ENCODE measurements around the gene BMP3. TPM values are rescaled to one million over a fixed set of nuclear protein-coding genes. Genes with fewer than 3 reads are reported as not detected.

Gene BMP3
- total RNA-seq, 1 donor from 2014 or later, result not detected

GRCh38 chr4:81021142-81021944 is 9.2 kb upstream of the BMP3 start:
- Mint-ChIP-seq H3K4me1 (ENCODE audit: unreplicated experiment) (no peaks in the 10 kb centered on the region), H3K27ac (ENCODE audit: unreplicated experiment) (no peak overlapping the region), H3K9me3 (ENCODE audit: unreplicated experiment) (no peaks in the 10 kb centered on the region), H3K27me3 (ENCODE audit: unreplicated experiment) (no peaks in the 10 kb centered on the region), H3K4me3 (ENCODE audit: unreplicated experiment) (no peak overlapping the region), H3K36me3 (ENCODE audit: low read depth, unreplicated experiment) (no peaks in the 10 kb centered on the region)
- no peak for TF ChIP-seq CTCF (IDR thresholded peaks at IDR 0.05; ENCODE audit: unreplicated experiment)
- no peak for DNase-seq (ENCODE audit: low spot score)

GRCh38 chr4:81021981-81022380 is 8.5 kb upstream of the BMP3 start:
- H3K27ac Mint-ChIP-seq (ENCODE audit: unreplicated experiment), result no peak overlapping the region
- no peak for TF ChIP-seq CTCF (IDR thresholded peaks at IDR 0.05; ENCODE audit: unreplicated experiment)
- H3K36me3 Mint-ChIP-seq (ENCODE audit: low read depth, unreplicated experiment), result no peaks in the 10 kb centered on the region
- no peaks in the 10 kb centered on the region for H3K27me3 Mint-ChIP-seq (ENCODE audit: unreplicated experiment)
- no peaks in the 10 kb centered on the region for H3K9me3 Mint-ChIP-seq (ENCODE audit: unreplicated experiment)
- no peaks in the 10 kb centered on the region for H3K4me1 Mint-ChIP-seq (ENCODE audit: unreplicated experiment)
- no peak overlapping the region for H3K4me3 Mint-ChIP-seq (ENCODE audit: unreplicated experiment)
- DNase-seq (ENCODE audit: low spot score), result no peak

- H3K27me3 Mint-ChIP-seq (ENCODE audit: unreplicated experiment), result peaks cover 2% of the 10 kb centered on the region
- no peak overlapping the region for H3K27ac Mint-ChIP-seq (ENCODE audit: unreplicated experiment)
Measured at GRCh38 chr4:81023484-81023883, 7.0 kb upstream of the BMP3 start.

GRCh38 chr4:81030981-81031791 is 678 bp downstream of the BMP3 start:
- H3K27me3 Mint-ChIP-seq (ENCODE audit: unreplicated experiment), result peaks cover 16% of the 10 kb centered on the region
- no peak for TF ChIP-seq CTCF (IDR thresholded peaks at IDR 0.05; ENCODE audit: unreplicated experiment)
- DNase-seq (ENCODE audit: low spot score), result peak; percentile 43
- peaks cover 6% of the 10 kb centered on the region for H3K36me3 Mint-ChIP-seq (ENCODE audit: low read depth, unreplicated experiment)
- peaks cover 20% of the 10 kb centered on the region for H3K4me1 Mint-ChIP-seq (ENCODE audit: unreplicated experiment)
- peak overlapping the region; percentile 92 for H3K4me3 Mint-ChIP-seq (ENCODE audit: unreplicated experiment)
- H3K27ac Mint-ChIP-seq (ENCODE audit: unreplicated experiment), result no peak overlapping the region
- H3K9me3 Mint-ChIP-seq (ENCODE audit: unreplicated experiment), result no peaks in the 10 kb centered on the region

More at GRCh38 chr4:81023484-81023883, 7.0 kb upstream of the BMP3 start:
- Mint-ChIP-seq H3K36me3 (ENCODE audit: low read depth, unreplicated experiment) (no peaks in the 10 kb centered on the region), H3K4me1 (ENCODE audit: unreplicated experiment) (no peaks in the 10 kb centered on the region), H3K4me3 (ENCODE audit: unreplicated experiment) (no peak overlapping the region), H3K9me3 (ENCODE audit: unreplicated experiment) (no peaks in the 10 kb centered on the region)
- no peak for DNase-seq (ENCODE audit: low spot score)
- no peak for TF ChIP-seq CTCF (IDR thresholded peaks at IDR 0.05; ENCODE audit: unreplicated experiment)
